LHCN-M2 (cell line): ENCODE data around the gene ZZZ3. TPM values are rescaled to one million over a fixed set of nuclear protein-coding genes. Genes with fewer than 3 reads are reported as not detected.
"Not testable (repeated sequence)": the region's sequence is repeated elsewhere in the genome, so short reads cannot be mapped to it uniquely, and the experiment has no call there.

Experiments used
- DNase-seq: peaks from one replicate; pipeline ENCODE4 v3.0.0-alpha.2; 2012; ENCODE audit warnings: low read depth
- polyA plus RNA-seq: library from polyadenylated mRNA; unstranded; fragments of >200 nt; gene quantifications from one replicate; pipeline ENCODE4 v1.2.1, GENCODE V29; 2012; ENCODE audit warnings: missing spikeins
- total RNA-seq: library from RNA; depleted of rRNA; stranded (reverse); fragments of >200 nt; gene quantifications from 2 replicates; pipeline ENCODE4 v1.2.3, GENCODE V29; 2014; rRNA removed

The ZZZ3 gene
- 61.2 and 73.2 TPM in 2 replicates for total RNA-seq
- 10.7 TPM for polyA plus RNA-seq

DNA sequence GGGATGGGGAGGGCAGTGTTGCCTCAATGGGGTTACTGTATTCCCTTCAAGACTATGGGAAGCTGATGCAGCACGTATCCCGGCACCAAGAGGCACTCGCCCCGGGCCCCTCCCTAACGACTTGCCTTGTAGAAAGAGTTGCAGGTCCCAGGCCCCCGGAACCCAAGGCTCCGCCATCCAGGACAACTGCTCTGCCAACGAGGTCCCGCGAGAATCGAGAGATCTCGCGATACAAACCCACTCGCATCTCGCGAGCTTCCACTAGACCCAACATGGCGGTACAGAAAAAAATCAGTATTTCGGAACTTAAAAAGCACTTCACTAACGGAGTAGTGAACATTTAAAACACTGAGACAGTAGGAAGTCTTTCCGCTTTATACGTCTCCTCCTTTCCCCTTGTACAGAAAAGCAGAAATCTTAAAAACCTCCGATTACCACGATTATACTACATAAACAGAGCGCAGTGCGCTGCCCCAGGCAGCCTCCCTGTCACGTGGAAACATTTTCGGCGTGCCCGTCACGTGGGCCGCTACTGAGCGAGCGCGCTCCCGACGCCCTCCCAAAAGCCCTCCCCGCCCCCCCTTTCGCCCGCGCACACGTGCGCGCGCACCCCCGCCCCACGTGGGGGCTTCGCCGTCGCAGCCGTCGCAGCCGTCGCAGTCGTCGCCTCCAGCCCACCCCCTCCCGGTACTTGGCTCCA lies at the start of gene ZZZ3:
Gene ZZZ3, minus strand, starts transcription at position 199 of the 700 bp plus-strand sequence. CDS start 49,304 bp downstream, outside the sequence.
- DNase-seq: peak; percentile 91

DNA sequence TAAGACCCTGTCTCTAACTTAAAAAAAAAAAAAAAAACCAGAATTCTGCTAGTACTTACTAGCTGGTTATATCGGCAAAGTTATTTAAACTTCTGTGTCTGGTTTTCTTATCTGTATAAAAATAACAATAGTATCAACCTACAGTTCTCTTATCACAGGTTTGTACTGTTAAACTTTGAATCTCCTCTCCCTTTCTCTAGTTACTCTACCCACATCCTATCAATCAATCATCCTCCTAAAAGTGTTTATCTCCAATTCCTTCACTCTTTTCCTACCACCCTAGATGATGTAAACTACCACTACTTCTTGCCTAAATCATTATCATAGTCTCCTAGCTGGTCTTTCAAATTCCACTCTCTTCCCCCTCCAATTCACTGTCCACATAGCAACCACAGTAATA lies 49.6 kb upstream of the ZZZ3 start:
- DNase-seq: no peak

DNA sequence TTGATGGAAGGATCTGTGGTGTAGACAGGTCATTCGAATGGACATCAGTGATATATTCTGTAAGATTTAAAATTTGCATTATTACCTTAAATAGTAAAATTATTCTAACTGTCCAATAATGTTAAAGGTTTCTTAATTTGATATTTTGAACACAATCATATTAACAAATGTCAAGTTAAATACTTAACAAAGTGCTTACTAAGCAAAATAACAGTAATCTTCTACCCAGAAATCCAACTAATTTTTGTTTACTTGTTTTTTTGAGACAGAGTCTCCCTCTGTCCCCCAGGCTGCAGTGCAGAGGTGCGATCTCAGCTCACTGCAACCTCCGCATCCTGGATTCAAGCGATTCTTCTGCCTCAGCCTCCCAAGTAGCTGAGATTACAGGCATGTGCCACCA lies 43.2 kb upstream of the ZZZ3 start:
- DNase-seq: no peak

DNA sequence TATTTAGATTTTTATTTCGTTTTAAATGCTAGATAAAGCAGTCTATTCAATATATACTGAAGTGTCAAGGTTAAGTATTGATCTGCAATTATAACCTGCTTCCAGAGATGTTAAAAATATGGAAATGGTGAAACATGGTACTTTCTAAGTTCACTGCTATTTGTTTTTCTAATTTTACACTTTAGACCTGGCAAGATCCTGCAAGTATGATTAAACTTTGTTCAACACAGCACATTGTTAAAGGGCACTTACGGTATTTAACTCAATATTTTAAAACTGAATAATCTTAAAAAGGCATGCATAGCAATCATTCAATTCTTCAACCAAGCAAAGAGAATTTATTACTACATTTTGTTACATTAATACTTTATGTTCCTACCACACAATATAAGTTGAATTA lies 35.7 kb upstream of the ZZZ3 start:
- no peak for DNase-seq

DNA sequence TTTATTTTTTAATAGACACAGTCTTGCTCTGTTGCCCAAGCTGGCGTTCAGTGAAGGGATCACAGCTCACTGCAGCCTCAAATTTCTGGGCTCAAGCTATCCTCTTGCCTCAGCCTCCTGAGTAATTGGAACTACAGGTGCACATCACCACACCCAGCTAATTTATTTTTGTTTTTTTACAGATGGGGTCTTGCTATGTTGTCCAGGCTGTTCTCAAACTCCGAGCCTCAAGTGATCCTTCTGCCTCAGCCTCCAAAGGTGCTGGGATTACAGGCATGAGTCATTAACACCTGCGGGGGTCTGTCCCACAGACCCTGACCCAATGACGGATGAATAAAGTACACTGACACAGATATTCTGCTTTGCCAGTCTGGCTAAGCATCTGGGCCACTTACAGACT lies 33.6 kb upstream of the ZZZ3 start:
- DNase-seq: no peak

DNA sequence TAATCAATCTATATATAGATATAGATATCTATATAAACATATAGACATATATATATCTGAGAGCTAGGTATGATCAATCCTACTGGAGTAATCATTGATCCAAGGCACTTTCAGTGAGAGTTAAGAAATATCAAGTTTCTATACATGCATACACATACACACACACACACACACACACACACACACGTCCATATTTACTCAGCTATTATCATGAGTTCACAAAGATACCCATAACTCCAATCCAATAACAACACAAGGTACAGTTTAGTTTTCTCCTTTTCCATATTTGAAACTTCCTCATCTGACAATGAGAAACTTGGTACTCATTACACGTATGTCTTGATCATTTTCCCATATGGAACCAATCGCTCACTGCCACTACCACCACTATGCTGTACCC lies 27.3 kb upstream of the ZZZ3 start:
- DNase-seq: no peak

DNA sequence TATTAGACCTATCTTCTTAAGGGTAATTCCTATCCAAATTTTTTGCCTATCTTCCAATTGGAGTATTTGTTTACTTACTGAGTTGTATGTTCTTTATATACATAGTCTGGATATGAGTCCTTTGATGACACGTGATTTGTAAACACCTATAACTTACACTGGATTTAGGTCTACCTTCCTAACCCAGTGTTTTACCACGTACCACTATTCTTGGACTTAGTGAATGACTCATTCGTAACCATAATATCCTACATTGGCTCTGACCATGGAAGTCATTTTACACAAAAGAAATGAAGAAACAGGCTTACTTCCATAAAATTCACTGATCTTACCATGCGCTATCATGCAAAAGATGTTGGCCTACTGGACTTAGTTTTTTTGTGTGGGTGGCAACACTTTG lies 23.9 kb upstream of the ZZZ3 start:
- DNase-seq: peak; percentile 48

DNA sequence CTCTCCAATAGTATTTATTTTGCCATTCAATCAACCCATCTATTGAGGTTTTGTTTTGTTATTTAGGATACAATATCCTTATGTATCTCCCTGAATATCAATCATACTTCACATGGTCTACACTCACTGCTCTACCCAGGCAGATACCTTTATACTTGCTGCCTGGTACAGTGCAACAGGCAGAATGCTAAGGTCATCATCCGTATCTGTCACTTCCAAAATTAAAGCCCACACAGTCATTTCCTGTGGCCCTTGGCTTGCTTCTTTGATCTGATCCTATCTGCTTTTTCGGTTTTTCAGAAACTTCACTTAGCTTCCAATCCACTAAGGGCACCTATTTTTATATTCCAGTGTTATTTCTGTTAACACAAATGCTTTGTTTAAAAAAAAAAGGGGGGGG lies 22.3 kb upstream of the ZZZ3 start:
- DNase-seq: no peak

DNA sequence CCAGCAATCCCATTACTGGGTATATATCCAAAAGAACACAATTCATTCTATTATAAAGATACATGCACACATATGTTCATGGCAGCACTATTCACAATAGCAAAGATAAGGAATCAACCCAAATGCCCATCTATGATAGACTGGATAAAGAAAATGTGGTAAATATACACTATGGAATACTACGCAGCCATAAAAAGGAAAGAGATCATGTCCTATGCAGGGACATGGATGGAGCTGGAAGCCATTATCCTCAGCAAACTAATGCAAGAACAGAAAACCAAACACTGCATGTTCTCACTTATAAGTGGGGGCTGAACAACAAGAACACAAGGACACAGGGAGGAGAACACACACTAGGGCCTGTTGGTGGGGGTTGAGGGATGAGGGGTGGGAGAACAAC lies 17.2 kb upstream of the ZZZ3 start:
- not testable (repeated sequence) for DNase-seq

DNA sequence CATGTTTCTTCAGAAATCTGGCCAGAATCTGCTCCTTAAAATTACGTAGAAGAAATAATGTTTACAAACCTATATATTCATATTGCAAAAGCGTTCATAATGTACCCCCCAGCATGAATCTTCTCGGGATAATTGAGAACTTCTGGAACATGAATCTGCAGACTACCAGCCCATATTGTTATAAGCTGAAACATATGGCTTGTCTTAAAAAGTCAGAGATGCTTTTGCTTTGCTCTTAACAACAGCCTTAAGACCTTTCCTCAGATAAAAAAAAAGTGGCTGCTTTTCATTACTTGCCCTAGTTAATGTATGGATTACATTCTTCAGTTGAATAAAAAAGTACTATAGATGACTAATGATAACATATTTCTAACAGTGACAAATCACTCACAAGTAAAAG lies 15.0 kb upstream of the ZZZ3 start:
- no peak for DNase-seq

DNA sequence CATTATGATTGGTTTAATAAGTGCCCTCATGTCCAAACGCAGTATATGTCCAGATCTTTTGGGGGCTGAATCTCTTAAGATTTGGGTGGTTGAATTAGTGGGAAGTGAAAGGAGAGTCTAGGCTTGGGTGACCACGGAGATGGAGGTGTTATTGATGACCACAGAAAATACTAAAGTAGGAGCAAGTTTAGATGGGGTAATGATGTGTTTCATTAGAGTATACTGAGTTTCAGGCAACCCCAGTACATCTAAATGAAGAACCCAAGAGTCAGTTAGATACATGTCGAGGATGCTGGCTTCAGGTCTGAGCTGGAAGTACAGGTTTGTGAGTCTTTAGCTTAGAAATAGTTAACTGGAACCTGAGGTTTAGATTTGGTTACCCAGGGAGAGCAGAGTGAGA lies 6.5 kb upstream of the ZZZ3 start:
- DNase-seq: no peak

DNA sequence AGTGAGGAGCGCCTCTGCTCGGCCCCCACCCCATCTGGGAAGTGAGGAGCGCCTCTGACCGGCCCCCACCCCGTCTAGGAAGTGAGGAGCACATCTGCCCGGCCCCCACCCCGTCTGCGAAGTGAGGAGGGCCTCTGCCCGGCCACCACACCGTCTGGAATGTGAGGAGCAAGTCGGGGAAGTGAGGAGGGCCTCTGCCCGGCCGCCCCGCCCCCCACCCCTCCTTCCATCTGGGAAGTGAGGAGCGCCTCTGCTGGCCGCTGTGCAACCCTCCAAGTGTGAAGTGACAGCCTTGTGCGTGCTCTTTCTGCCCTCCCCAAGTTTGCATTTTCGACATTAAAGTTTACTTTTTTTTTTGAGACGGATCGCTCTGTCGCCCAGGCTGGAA lies 5.1 kb upstream of the ZZZ3 start:
- DNase-seq: no peak

DNA sequence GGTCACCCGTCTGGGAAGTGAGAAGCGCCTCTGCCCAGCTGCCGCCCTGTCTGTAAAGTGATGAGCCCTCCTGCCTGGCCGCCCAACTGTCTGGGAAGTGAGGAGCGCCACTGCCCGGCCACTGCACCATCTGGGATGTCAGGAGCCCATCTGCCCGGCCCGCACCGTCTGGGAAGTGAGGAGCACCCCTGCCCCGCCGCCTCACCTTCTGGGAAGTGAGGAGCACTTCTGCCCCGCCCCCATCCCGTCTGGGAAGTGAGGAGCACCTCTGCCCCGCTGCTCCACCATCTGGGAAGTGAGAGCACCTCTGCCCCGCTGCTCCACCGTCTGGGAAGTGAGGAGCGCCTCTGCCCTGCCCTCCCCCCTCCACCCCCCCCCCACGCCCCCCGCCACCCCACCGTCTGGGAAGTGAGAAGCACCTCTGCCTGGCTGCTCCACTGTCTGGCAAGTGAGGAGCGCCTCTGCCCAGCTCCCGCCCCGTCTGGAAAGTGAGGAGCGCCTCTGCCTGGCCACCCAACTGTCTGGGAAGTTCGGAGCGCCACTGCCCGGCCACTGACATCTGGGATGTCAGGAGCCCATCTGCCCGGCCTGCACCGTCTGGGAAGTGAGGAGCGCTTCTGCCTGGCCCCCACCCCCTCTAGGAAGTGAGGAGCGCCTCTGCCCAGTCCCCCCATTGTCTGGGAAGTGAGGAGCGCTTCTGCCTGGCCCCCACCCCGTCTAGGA lies 4.5 kb upstream of the ZZZ3 start:
- DNase-seq: no peak

DNA sequence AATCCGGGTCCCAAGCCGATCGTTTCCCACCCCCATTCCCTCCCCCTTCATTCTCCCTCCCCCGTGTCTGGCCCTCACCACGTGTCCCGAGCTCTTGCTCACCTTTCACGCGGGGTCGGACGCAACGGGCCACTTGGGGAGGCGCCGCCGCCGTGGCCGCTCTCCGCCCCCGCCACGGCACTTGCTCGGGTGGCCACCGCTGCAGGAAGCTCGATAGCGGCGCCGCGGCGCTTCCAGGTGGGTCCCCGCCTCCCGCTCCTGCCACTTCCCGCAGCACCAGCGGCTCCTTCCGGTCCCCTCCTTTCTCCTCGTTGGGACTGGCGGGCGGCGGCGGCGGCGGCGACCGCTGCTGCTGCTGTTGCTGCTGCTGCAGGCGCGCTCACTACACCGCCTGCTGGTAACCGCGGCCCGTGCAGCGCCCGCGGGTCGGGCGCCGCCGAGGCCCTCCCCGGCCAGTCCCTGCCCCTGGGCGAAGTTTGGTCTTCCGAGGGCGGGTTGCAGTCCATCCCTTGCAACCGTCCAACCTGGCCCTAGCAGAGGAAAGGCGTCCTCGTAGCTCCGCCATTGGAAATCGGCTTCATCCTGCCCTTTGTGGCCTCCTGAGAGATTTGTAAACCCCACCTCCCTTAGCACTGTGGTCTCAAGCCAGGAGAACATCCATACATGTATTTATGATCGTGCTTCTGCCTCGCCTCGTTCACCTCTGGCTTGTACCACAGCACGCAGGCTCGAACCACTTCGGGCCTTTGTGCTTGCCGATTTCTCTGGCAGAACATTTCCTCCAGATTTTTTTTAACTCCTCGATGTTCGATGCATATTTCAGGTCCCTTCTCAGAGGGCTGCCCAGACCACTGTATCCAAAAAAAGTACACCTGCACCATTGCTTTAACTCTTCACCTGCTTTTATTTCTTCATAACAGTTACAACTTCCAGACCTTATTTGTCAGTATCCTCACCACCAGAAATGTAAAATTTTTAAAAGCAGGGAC lies 996 bp upstream of the ZZZ3 start:
- peak; percentile 90 for DNase-seq

DNA sequence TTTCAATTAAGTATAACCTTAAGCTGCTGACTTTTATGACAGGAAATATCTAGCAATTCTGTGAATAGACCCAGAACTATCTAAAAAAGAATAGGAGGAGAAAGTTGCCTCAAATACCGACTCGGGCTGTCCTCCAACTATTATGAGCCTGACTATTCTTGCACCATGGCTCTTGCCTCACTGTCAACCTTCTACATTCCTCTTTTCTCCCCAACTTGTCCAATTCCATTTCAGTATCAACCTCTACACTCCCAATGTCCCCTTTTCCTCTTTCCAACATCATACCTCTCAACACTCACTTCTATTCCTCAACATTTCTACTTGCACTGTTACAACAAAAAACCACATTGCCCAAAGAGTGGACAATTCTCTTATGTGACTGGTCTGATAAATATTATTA lies 2.3 kb downstream of the ZZZ3 start:
- DNase-seq: no peak

DNA sequence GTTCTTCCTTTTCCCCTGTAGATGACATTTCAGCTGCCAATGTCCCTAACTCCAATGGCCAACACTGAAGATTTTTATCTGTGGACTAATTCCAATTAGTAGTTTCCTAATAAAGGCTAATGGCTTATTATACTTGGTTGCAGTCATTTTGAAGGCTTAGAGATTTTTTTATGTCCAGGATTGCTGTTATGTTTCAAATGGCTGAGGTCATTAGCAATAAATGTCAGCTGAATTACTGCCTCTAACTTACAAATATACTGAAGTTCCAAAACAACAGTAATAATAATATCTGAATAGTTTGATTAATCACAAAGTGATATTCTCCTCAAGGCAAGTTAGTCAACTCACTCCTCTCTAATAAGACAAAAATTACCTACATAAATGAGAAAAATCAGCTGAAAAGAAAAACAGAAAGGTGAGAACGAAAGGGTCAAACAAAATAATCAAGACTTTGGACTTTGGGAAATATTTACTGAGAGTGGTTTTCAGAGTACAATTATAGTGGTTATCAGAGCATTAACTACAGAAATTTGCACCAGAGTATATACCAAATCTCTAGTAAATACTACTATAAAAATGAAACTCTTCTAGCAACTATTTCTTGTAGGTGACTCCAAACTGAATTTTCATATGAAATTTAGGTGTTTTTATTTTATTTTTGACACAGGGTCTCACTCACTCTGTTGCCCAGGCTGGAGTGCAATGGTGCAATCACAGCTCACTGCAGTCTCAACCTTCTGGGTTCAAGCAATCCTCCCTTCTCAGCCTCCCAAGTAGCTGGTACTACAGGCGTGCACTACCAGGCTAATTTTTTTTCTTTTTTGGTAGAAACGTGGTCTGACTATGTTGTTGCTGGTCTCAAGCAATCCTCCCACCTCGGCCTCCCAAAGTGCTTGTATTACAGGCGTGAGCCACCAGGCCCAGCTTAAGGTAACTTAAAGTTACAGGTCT lies 3.5 kb downstream of the ZZZ3 start:
- DNase-seq: no peak

DNA sequence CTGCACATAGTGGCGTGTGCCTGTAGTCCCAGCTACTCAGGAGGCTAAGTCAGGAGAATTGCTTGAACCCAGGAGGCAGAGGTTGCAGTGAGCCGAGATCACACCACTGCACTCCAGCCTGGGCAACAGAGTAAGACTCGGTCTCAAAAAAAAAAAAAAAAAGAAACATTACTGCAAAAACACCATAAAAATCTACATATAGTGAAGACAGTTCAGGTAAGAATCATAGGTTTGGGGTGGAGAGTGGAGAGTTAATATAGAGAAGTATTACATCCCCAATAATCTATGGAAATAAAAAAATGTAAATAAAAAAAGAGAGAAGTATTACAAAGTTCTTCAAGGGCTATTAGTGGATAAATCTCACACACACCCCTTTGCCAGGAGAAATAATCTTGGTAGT lies 7.7 kb downstream of the ZZZ3 start:
- DNase-seq: not testable (repeated sequence)

DNA sequence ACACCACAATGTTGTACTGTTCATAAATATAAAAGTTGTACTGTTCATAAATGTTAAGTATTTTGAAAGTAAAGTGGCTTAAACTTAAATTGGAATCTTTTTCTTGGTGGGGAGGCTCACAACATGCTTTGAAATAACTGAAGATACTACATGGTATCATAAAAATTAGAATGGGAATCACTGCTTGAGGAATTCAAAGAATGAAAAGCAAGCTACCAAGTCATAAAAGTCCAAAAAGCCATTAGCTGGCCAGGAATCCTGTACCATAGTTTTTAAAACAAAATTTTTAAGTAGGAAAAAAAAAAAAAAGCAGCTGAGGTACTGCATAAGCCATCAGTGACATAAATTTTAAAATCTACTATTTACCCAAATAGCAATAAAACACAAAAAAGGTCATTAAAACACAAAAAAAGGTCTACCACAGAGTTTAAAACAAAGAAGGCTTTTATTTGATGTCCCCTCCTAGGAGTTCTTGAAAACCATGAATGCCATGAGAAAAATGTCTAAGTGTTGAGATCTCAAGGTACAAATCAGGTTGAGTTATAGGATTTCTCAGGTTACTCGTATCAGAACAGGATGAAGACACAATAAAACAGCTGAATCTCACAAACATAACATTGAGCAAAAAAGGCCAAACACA lies 8.6 kb downstream of the ZZZ3 start:
- no peak for DNase-seq

DNA sequence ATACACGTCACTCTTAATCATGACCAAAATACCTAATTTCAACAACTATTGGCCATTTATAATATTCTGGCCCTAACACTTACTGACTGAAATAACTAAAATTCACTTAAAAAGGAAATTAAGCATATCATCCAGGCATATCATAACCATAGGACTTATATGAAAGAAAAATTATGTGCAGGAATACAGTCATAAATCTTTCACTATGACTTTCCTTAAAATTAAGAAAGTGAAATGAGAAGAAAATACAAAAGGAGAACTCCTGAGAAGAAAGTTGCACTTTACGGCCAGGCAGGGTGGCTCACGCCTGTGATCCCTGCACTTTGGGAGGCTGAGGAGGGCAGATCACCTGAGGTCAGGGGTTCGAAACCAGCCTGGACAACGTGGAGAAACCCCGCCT lies 9.4 kb downstream of the ZZZ3 start:
- DNase-seq: no peak

DNA sequence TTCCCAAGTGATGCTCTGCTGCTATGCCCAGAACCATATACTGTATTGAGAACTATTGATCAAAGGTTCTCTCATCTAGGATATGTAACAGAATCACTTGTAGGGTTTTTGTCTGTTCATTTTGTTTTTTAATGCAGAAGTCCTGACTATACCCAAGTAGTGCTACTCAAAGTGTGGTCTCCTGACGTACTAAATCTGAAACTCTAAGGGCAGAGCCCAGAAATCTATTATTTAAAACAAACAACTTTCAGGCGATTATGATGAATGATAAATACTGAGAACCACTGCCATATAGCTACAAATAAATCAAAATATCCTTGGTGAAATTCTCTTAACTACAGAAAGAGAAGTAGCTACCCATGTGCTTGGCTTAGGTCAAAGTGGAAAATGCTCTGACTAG lies 10.1 kb downstream of the ZZZ3 start:
- no peak for DNase-seq
